HG03442 (cell line): ENCODE data around the gene BACH2.

Experiments used
- ATAC-seq: cut with Tn5 transposase; IDR thresholded peaks from one replicate; pipeline ENCODE4 v1.9.1; 2021; ENCODE audit warnings: mild to moderate bottlenecking, moderate library complexity; ENCODE audit not compliant: unreplicated experiment

The BACH2 gene

DNA sequence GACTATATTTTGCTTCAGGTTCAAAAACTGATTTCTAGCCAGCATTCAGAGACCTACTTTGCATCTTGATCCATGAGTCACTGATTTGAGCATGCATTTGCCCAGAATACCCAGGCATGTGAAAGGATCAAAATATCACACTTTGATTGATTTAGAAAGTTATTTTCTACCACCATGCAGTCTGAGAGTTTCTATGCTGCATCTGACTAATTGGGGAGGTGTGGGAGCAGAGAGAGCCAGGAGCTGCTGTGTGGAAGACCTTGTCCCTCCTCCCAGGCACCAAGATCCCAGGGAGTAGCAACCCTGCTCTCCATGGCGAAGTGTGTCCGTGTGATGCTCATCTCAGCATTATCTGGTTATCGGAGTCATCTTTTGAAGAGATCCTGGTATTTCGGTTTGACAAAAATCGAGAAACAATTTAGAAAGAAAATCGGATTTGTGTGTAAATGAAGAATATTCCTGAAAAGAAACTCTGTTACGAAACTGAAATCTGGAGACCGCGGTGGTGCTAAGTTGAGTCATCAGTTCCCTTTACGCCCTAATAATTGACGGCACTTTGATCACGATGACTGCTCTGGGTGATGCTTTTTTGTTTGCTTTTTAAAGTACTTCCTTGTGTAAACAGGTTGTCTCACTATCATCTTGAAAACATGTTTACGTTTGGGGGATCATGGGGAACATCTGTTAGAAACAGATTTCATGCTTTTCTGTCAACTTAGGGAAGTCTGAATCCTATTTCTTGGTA lies 193.4 kb downstream of the BACH2 start:
- ATAC-seq = peak; percentile 76

DNA sequence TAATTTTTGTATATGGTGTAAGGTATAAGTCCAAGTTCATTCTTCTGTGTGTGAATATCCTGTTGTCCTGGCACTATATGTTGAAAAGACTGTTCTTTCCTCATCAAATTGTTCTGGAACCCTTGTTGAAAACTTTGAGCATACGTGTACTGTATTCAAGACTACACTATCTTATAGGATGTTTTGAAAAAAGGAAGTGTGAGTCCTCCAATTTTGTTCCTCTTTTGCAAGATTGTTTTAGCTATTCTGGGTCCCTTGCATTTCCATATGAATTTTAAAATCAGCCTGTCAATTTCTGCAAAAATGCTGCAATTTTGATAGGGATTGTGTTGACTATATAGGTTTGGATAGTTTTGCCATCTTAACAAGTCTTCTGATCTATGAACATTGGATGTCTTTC lies 195.2 kb downstream of the BACH2 start:
- no peak for ATAC-seq

DNA sequence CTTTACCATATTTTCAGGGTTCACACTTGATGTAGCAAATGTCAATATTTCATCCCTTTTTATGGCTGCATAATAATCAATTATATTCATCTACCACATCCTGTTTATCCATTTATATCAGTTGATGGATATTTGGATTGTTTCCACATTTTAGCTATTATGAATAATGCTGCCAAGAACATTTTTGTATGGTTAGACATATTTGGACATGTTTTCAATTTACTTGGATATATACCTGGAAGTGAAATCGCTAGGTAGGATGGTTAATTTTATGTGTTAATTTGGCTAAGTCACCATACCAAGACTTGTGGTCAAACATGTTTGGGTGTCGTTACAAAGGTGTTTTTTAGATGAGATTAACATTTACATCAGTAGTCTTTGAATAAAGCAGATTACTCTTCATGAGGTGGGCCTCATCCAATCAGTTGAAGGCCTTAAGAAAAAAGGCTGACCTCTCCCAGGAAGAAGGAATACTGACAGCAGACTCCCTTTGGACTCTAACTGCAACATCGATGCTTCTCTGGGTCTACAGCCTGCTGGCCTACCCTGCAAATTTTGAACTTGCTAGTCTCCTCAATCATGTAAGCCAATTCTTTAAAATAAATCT lies 196.5 kb downstream of the BACH2 start:
- ATAC-seq = no peak

DNA sequence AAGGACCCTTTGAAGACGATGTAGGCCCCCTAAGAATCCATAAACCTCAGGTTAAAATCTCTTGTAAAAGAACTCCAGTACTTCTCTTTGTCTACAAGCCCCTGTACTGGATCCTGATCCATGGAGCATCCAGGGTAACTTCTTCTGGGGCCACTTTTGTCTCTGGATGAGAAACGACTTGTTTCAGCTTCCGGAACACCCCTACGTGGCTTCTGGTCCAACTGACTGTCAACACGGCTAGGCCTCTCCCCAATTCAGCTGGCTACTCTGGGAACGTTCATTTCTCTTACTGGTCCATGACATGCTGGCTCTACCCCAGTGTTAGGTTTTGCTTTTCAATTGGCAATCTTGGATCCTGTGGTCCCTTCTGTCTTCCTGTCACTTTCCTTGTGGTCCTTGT lies 198.0 kb downstream of the BACH2 start:
- ATAC-seq = no peak

DNA sequence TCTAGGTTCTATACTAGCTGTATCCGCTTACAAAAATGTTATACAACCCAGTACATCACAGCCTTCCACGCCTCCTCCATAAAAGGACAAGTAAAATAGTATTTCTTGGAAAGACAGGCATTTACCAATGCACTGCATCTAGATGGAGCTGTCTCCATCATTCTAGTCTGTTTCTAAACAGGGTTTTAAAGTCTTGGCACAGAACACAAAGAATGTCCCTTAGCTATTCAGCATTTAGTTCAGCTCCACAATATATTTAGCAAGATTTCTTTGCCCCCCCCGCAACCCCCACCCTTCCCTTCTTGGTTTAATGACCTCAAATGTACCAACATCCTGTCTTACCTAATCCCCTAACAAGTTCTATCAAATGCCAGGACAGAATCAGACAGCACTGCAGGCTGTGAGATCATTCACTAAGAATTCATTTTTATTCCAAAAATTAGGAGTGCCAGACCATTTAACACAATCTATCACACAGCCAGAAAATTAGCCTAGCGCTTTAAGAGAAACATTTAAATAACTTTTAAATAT lies 198.6 kb downstream of the BACH2 start:
- ATAC-seq = no peak

DNA sequence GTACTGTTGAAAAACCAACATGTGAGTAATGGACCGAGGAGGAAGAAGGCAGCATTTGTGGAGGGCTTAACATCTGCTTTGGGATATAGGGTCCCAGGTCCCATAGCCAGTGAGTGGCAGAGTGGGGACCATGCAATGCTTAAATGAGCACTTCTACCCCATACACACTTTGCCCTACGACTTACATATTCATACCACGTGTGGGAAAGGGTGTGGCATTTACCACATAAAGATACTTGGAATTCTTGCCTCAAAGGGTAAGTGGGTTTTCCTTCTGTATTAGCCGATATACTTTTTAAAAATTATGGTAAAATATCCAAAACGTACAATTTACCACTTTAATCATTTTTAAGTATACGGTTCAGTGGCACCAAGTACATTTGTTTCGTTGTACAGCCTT lies 199.3 kb downstream of the BACH2 start:
- ATAC-seq = no peak

DNA sequence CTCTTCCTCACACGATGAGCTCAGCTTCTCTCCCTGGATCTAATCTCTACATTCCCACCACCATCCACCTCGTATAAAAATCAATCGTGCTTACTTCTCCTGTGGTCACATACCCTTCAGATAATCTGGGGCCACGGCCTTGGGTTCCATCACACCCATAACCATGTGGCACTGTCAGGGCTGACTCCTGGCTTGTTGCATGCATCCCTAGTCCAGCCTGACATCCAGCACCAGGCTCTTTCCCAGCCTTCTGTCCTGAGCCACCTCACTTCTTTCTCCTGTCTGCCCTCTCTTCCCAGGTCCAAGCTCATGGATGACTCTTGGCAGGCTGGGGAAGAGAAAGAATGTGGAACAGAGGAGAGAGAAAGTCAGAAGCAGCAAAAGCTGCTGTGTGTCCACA lies 199.8 kb downstream of the BACH2 start:
- ATAC-seq = no peak

DNA sequence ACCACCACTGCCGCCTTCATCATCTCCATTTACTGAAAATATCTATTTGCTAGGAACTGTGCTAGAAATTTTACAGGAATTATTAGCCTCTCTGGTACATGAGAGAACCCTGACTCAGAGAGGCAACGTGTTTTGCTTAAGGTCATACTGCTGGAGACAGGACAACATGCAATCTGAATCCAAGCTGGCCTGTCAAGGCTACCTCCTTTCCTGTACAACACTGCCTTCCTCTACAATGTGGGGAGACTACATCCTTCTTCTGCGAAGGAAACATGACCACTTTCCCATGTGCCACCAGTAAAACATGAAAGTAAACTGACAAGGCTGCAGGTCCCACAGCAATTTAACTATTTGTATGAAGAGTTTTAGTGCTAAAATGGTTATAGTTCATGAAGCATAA lies 200.9 kb downstream of the BACH2 start:
- ATAC-seq = no peak

DNA sequence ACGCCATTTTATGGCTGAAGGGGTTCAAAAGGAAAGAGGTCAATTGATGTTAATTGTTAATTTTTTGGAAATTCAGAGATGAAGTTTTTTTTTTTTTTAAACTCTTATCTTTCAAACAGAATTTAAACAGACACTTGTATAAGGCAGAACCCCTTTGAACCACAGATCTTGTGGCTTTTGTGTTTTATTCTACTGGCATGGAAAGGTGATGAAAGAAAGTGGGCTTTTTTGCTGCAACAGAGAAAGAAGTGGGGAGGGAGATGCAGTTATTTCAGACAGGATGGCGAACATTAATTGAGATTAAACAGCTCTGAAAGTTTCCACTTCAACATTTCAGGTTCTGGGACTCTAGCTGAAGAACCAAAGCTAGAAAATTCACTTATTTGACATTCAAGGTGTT lies 201.5 kb downstream of the BACH2 start:
- no peak for ATAC-seq

DNA sequence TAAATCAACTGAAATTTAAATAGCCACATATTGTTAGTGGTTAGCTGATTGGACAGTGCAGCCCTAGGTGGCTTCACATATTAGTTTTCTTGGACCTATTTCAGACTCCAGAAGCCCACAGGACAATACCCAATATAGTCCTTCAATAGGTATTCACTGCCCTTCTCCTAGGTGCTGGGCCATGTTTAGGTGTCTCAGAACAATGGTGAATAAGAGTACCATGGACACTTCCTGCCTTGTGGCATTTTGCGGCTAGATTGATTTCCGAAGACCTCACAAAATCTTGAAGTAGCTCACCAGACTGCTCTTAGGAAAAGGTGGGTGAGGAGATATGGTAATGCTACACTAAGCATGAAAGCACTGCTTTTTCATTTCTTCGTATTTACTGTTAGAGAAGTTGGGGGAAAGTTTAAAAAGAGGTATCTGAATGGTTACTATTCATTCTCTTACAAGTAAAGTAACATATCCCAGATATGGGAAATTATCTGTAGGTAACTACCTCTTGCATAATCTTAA lies 203.0 kb downstream of the BACH2 start:
- ATAC-seq = no peak

DNA sequence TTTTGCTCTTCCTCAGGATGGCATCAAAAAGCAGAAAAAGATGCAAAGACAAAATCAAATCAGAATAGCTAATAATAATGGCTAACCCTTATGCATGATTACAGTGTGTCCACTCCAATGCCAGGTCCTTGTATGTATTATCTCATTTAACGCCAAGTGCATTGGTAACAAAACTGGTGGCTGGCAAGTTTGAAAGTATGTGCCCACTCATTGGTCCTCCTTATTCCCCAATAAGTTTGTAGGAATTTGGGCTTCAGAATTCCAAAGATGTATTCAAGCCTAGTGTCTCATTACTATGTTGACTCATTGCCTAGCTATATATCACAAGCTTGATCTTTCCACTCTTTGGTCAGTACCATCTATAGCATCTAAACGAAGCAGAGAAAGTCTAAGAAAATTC lies 205.8 kb downstream of the BACH2 start:
- no peak for ATAC-seq

DNA sequence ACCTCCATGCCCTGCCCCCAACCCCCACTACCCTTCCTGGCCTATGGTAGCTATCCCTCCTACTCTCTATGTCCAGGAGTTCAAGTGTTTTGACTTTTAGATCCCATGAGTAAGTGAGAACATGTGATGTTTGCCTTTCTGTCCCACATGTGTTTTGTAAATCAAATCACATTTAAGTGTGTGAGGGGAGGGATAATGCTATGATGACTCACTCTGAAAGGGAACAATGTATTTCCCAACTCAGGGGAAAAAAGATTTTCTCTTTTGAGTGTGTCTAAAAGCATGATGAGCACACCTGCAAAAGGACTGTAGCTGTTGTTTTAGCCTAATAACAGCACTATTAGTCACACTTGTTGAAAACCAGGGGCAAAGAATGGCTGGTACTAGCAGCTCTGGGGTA lies 208.6 kb downstream of the BACH2 start:
- ATAC-seq = no peak

DNA sequence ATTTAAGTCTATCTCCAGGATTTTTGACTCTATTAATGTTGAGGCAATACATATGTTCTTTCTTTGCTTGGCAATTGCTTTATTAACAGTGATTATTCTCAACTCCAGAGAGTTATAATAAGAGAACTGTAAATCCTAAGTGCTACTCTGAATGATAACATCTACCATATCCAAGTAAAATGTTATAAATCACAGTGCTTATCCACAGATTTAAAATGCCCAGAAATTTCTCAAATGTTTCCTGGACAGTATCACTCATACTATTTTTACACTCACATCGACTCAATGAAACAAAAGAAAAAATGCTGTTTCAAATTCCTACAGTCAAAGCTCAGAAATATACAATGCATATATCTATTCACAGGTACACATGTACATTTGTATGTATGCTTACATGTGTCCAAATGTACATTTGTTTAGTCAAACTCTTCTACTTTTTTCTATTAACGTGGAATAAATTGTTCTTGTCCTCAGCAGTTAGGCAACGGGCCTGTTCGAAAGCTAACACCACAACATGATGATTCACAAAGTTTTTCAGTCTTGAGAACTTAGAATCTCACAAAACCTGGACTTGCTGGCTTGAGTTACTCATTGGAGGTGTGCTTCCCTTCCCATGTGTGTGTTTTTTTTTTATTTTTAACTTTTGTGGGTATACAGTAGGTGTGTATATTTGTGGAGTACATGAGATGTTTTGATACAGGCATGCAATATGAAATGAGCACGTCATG lies 209.4 kb downstream of the BACH2 start:
- ATAC-seq = no peak

DNA sequence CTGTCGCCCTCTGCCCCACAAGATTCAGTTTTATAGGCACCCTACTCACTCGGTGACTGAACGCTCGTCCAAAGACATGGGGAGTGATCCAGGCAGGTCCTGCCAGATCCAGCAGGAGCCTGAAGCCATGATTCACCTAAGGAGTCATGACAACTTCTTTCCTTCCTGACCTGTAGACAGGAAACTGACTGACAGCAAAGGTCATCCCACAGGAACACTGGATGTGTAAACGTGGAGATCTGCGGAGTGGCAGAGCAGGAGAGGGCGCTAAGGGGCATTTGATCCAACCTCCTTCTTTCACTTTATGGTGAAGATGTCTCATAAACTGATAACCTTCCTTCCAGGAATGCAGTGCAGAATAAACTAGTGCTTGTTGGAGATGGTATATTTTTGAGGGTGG lies 210.1 kb downstream of the BACH2 start:
- ATAC-seq = no peak

DNA sequence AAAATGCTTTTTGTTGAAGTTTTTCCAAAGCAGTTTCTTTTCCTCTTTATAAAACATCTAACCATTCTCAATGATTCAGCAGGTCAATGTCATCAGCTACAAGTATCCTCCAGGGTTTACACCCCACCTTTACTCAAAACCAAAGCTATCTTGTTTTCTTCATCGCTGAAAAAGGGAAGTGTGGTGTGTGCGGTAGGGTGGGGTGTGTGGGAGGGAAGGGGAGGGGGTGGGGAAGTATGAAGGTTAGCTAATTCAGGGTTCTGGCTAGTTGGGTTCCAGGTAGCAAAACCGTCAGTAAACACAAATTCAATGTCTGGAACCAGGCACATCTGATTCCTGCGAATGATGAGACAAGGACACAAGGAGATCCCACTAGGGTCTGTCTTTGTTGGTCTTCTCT lies 212.8 kb downstream of the BACH2 start:
- peak; percentile 68 for ATAC-seq

DNA sequence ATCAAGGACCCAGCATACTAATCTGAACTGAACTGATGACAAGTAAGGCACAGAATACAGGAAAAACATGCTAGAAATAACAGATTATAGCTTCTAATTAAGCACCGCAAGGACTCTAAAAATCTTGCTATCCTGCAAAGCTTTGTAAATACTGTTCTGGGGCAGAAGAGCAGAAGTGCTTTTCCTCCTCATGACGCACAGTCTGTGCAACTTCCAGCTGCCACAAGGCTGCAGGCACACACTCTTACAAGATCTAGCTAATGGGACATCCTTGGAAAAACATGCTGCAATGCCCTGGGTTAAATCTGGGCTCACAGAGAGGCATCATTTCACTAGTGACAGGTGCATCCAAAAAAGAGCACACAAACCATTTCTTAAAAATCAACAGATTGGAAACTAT lies 213.8 kb downstream of the BACH2 start:
- ATAC-seq = no peak

DNA sequence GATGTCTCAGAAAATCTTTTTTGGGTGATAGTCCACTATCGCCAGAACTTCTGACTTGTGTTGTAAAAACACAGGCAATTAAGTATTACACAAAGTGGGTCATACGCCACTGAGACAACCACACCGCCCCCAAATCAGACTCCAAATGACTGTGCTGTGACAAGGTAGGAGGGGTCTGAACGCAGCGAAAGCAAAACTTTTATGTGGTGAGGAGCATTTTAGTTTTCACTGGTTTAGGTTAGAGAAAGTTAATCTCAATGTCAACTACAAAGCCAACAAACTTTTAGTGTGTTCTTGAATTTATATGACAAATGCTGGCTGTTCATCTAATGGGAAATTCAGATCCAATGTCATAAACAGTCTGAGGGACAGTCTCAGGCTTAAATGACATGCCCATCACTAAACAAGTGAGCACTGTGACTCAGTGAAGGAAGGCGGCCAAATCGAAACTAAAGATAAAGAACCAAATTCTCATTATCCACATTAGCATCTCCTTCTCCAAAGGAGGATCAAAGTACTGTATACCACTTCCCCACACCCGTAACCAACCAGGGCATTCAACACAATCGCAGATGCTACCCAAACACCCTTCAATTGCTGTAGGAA lies 215.7 kb downstream of the BACH2 start:
- peak; percentile 87 for ATAC-seq

DNA sequence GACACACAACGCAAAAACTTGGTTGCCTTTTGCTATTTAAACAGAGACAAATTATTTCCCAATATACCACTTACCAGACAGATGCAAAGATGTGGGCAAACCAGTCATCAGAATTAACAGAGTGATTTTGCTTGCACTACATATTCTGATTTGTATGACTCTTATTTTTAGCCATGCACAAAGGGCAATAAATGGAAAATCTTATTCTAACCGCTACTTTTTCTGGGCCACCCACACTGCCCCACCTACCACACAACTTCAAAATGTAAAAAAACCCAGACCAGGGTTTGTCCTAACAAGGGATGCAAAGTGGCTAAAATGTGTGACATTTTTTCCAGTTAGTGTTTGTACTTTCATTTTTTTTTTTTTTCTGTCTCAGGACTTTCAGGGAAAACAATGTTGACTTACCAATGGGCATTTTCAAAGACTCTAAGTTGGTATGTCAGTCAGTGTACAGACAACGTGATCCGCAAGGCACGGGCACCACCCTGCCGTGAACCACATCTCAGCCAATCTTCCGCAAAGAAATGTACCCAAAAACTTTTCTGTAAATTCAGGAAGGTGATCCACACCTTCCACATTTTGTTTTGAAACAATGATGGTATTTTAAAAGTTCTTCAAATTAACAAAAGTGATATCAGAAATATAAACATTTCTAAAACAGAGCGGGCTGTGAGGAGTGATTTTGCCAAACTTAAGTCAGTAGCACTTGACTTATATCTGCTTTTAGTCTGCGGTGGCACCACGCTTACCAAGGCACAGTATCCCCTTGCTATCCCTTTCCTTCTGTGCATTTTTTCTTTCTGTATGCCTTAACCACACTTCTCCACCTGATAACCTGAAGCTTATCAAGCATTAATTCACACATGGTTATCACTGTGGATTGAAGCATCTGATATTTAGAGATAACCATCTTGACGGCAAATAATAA lies 216.8 kb downstream of the BACH2 start:
- ATAC-seq = no peak

DNA sequence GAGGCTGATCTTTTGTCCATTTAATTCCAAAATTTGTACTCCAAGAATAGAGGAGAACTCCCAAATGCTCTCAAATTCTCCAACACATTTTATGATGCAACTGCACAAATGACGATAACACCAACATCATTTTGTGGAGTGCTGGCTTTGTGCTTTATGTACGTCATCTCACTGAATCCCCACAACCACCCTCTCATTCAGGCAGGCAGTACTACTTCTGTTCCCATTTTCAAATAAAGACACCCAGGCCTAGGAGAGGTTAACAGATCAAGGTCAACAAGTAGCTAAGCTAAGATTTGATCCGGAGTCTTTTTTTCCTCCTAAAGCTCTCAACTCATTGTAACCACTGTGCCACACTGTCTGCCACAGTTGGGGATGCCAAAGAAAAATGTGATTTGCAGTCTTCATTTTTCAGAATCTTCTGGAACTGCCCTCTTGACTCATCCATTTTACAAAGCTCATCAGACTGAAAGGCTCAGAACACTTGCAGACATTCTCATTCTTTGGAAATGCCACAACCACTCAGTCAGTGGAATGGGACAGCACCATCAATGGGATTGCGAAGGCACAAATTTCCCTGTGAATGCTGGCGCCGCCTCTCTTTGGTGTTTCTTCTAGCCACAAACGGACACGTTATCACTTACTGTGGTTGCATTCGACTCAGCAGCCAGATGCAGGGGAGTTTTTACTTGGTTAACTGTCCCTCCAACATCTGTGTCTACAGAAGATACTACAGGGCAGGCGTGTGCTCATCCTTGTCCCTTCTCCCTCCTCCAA lies 217.9 kb downstream of the BACH2 start:
- ATAC-seq = no peak
